ENCODE results near the gene STC2. TPM values are rescaled to one million over a fixed set of nuclear protein-coding genes. Genes with fewer than 3 reads are reported as not detected.

The STC2 gene
- total and polyA plus RNA-seq, 8 donors, result 2.9 to 5.6 (median 5.0) TPM

- TF ChIP-seq, protein P1, sequence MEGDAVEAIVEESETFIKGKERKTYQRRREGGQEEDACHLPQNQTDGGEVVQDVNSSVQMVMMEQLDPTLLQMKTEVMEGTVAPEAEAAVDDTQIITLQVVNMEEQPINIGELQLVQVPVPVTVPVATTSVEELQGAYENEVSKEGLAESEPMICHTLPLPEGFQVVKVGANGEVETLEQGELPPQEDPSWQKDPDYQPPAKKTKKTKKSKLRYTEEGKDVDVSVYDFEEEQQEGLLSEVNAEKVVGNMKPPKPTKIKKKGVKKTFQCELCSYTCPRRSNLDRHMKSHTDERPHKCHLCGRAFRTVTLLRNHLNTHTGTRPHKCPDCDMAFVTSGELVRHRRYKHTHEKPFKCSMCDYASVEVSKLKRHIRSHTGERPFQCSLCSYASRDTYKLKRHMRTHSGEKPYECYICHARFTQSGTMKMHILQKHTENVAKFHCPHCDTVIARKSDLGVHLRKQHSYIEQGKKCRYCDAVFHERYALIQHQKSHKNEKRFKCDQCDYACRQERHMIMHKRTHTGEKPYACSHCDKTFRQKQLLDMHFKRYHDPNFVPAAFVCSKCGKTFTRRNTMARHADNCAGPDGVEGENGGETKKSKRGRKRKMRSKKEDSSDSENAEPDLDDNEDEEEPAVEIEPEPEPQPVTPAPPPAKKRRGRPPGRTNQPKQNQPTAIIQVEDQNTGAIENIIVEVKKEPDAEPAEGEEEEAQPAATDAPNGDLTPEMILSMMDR (IDR thresholded peaks at IDR 0.05), result no peak
- peaks cover 0 to 15% of the 10 kb centered on the region in 2 donors for H3K27me3 ChIP-seq
- ATAC-seq, result no peak
- DNase-seq, result no peak
- no peak overlapping the region for H3K27ac ChIP-seq
- H3K36me3 ChIP-seq, result no peaks in the 10 kb centered on the region
- peaks cover 0 to 7% of the 10 kb centered on the region in 2 donors for H3K9me3 ChIP-seq
- peaks cover 0 to 3% of the 10 kb centered on the region in 2 donors for H3K4me1 ChIP-seq
- intact Hi-C loops (cut with DNase I), result no loop called here
- no peak overlapping the region for H3K4me3 ChIP-seq
Measured at GRCh38 chr5:173309731-173310130, 18.5 kb downstream of the STC2 start.

DNA sequence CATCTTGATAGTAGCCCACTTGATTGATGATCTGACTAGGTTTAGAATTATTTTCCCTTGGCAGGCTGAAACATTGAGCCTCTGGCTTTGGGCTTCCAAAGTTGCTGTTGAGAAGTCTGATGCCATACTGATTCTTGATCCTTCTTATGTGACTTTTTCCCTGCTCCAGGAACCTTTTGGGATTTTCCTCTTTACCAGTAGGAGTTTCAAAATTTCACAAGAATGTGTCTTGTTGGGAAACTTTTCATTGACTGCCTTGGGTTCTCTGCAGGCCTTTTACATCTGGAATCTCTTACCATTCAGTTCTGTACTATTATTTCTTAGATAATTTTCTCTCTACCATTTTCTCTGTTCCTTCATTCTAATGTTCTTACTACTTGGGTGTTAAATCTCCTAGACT, 20.0 kb downstream of the STC2 start:
- TF ChIP-seq, protein P1 (IDR thresholded peaks at IDR 0.05), result no peak
- Histone ChIP-seq H3K27me3 (peaks cover 0 to 9% of the 10 kb centered on the region in 2 donors), H3K36me3 (no peaks in the 10 kb centered on the region), H3K4me3 (no peak overlapping the region), H3K9me3 (peaks cover 0 to 7% of the 10 kb centered on the region in 2 donors), H3K27ac (no peak overlapping the region), H3K4me1 (peaks cover 0 to 3% of the 10 kb centered on the region in 2 donors)
- intact Hi-C loops (cut with DNase I), result no loop called here
- ATAC-seq (no peak), DNase-seq (no peak)

DNA sequence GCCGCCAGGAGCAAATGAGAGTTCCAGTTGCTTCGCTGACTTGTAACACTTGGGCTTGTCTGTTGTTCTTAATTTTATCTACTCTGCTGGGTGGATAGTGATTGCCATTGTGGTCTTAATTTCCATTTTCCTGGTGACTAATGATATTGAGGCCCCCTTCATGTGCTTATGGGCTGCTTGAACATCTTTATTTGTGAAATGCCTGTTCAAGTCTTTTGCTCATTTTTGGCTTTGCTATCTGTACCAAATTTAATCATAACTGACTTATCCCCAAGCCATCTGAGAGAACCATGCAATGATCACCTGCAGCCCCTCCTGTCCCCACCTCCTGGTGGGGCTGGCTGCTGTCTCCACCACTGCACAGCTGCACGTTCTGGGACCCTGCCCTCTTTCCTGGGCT, 20.5 kb downstream of the STC2 start:
- no peak overlapping the region for H3K27ac ChIP-seq
- H3K4me1 ChIP-seq, result peaks cover 0 to 3% of the 10 kb centered on the region in 2 donors
- no peaks in the 10 kb centered on the region for H3K36me3 ChIP-seq
- DNase-seq, result no peak
- H3K27me3 ChIP-seq, result peaks cover 0 to 7% of the 10 kb centered on the region in 2 donors
- intact Hi-C loops (cut with DNase I), result no loop called here
- TF ChIP-seq, protein P1 (IDR thresholded peaks at IDR 0.05), result no peak
- peaks cover 0 to 7% of the 10 kb centered on the region in 2 donors for H3K9me3 ChIP-seq
- no peak for ATAC-seq
- H3K4me3 ChIP-seq, result no peak overlapping the region

DNA sequence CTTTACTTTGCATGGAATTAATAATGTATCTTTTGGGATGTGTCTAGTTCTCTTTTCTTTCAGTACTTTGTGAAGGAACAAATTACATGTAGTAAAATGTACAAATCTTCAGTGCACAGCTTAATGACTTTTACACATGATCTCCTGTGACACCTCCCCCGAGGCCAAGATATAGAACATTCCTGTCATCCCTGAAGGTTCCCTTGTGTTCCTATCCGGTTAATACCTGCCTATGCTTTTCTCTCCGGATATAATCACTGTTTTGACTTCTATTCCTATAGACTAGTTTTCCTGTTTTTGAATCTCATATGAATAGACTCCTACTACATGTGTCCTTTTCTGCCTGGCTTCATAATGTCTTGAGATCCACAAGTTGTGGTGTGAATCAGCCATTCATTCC, 21.5 kb downstream of the STC2 start:
- peaks cover 0 to 7% of the 10 kb centered on the region in 2 donors for H3K27me3 ChIP-seq
- H3K4me3 ChIP-seq, result no peak overlapping the region
- H3K27ac ChIP-seq, result no peak overlapping the region
- TF ChIP-seq, protein P1 (IDR thresholded peaks at IDR 0.05), result no peak
- no peak for DNase-seq
- peaks cover 0 to 3% of the 10 kb centered on the region in 2 donors for H3K4me1 ChIP-seq
- intact Hi-C loops (cut with DNase I), result no loop called here
- ATAC-seq, result no peak
- H3K36me3 ChIP-seq, result no peaks in the 10 kb centered on the region
- H3K9me3 ChIP-seq, result peaks cover 0 to 7% of the 10 kb centered on the region in 2 donors

GRCh38 chr5:173304591-173304988, 23.6 kb downstream of the STC2 start:
- TF ChIP-seq, protein P1 (IDR thresholded peaks at IDR 0.05), result no peak
- no peak for DNase-seq
- Histone ChIP-seq H3K27ac (no peak overlapping the region), H3K36me3 (no peaks in the 10 kb centered on the region), H3K9me3 (peaks cover 0 to 7% of the 10 kb centered on the region in 2 donors), H3K27me3 (peaks cover 0 to 7% of the 10 kb centered on the region in 2 donors), H3K4me3 (no peak overlapping the region), H3K4me1 (no peaks in the 10 kb centered on the region)
- intact Hi-C loops (cut with DNase I), result no loop called here
- no peak for ATAC-seq
